Parathyroid adenoma (tissue), 2 donors: Measurements from ENCODE around the gene PRKAG1.

Experiments used
- H2AFZ ChIP-seq: fragments of 300-600 bp; sonication (generic); one replicate; pipeline ENCODE4 v1.7.0; 2017; ENCODE audit warnings: antibody characterized with exemption, mild to moderate bottlenecking
- H3K27ac ChIP-seq: fragments of 300-600 bp; sonication (generic); one replicate; pipeline ENCODE4 v1.7.0; 2017
- H3K27me3 ChIP-seq: fragments of 300-600 bp; sonication (generic); one replicate; pipeline ENCODE4 v1.7.0; 2017; ENCODE audit warnings: low read length; ENCODE audit not compliant: control insufficient read depth, insufficient read depth
- H3K36me3 ChIP-seq: fragments of 300-600 bp; sonication (generic); one replicate; pipeline ENCODE4 v1.7.0; 2017; ENCODE audit warnings: low read length; ENCODE audit not compliant: control insufficient read depth, insufficient read depth
- H3K4me1 ChIP-seq: fragments of 300-600 bp; sonication (generic); one replicate; pipeline ENCODE4 v1.7.0; 2017; ENCODE audit warnings: control low read depth
- H3K4me2 ChIP-seq: fragments of 300-600 bp; sonication (generic); one replicate; pipeline ENCODE4 v1.7.0; 2017; ENCODE audit warnings: low read length
- H3K4me3 ChIP-seq: fragments of 300-600 bp; sonication (generic); one replicate; pipeline ENCODE4 v1.7.0; 2017; ENCODE audit warnings: low read depth, low read length
- H3K79me2 ChIP-seq: fragments of 300-600 bp; sonication (generic); one replicate; pipeline ENCODE4 v1.7.0; 2017; ENCODE audit warnings: control low read depth
- H3K9ac ChIP-seq: fragments of 300-600 bp; sonication (generic); one replicate; pipeline ENCODE4 v1.7.0; 2017; ENCODE audit warnings: mild to moderate bottlenecking
- H3K9me3 ChIP-seq: fragments of 300-600 bp; sonication (generic); one replicate; pipeline ENCODE4 v1.7.0; 2017; ENCODE audit warnings: low read length; ENCODE audit not compliant: control insufficient read depth
- TF ChIP-seq, protein P1 (sequence below): fragments of 300-600 bp; sonication (generic); IDR thresholded peaks from one replicate; pipeline ENCODE4 v1.7.0; 2017; ENCODE audit warnings: antibody characterized with exemption, mild to moderate bottlenecking
- donor health status: primary hyperparathyroidism.

The PRKAG1 gene

DNA sequence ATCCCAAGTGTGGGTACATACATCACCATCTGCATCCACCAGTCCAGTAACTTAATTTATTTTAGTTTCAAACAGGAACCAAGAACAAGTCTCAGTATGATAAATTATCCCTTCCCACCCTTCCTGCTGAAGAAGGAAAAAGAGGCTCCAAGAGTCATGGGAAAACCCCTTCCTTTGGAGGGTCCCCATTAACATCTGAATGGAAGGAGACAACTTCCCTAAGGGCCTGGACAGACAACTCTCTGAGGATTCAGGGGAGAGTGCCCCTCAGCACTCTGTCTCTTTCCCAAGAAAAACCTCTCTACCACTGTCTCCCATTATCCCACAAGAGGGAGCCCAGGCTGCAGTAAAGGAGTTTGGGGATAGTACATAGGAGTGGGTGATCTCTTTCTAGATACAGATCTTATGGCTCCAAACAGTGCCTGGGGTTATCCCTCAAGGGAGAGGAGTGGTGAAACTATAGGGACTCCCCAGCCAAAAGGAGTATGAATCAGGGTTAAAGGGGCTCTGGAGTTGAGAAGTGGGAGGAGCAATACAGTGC, 53.2 kb downstream of the PRKAG1 start:
- Histone ChIP-seq H3K4me2 (no peak overlapping the region), H3K4me1 (peaks cover 4% of the 10 kb centered on the region), H3K36me3 (no peaks in the 10 kb centered on the region), H3K9me3 (no peaks in the 10 kb centered on the region), H3K4me3 (no peak overlapping the region), H3K27ac (no peak overlapping the region), H3K9ac (no peak overlapping the region), H3K79me2 (no peaks in the 10 kb centered on the region), H2AFZ (no peak overlapping the region), H3K27me3 (no peaks in the 10 kb centered on the region)
- TF ChIP-seq, protein P1, sequence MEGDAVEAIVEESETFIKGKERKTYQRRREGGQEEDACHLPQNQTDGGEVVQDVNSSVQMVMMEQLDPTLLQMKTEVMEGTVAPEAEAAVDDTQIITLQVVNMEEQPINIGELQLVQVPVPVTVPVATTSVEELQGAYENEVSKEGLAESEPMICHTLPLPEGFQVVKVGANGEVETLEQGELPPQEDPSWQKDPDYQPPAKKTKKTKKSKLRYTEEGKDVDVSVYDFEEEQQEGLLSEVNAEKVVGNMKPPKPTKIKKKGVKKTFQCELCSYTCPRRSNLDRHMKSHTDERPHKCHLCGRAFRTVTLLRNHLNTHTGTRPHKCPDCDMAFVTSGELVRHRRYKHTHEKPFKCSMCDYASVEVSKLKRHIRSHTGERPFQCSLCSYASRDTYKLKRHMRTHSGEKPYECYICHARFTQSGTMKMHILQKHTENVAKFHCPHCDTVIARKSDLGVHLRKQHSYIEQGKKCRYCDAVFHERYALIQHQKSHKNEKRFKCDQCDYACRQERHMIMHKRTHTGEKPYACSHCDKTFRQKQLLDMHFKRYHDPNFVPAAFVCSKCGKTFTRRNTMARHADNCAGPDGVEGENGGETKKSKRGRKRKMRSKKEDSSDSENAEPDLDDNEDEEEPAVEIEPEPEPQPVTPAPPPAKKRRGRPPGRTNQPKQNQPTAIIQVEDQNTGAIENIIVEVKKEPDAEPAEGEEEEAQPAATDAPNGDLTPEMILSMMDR, result peak; percentile 36

DNA sequence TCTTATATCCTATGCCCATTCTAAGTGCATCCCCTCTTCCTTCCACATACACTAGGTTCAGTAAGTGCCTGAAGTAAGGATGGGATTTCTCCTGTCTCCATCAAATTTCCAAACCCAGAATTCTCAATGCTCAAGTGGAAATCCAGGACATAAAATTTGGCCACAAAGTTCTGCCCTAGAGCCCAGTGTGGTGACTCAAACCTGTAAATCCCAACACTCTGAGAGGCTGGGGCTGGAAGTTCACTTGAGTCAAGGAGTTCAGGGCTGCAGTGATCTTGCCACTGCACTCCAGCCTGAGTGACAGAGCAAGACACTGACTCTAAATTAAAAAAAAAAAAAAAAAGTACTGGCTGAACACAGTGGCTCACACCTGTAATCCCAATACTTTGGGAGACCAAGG, 56.8 kb downstream of the PRKAG1 start:
- no peak overlapping the region for H3K4me2 ChIP-seq
- no peak overlapping the region for H3K4me3 ChIP-seq
- H3K36me3 ChIP-seq, result no peaks in the 10 kb centered on the region
- no peaks in the 10 kb centered on the region for H3K4me1 ChIP-seq
- no peaks in the 10 kb centered on the region for H3K9me3 ChIP-seq
- H3K27ac ChIP-seq, result no peak overlapping the region
- peaks cover 1% of the 10 kb centered on the region for H3K79me2 ChIP-seq
- no peaks in the 10 kb centered on the region for H3K27me3 ChIP-seq
- TF ChIP-seq, protein P1, result no peak
- no peak overlapping the region for H3K9ac ChIP-seq
- H2AFZ ChIP-seq, result no peak overlapping the region

DNA sequence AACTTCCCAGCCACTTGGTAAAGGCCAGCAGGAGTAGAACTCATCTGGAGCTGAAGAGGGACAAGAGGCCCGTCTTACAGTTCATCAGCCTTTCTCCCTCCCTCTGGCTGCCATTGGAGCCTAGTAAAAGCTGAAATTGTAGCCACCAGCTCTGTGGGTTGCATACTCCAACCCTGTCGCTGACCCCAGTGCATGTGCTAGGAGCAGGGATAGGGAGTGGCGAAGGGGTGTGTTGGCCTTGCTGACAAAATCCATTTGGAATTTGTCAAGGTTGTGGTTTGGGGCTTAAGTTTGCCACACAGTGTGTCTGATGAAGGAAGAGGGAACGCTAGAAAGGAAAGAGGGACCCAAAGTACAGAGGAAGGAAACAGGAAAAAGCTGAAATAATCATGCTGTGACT, 57.2 kb downstream of the PRKAG1 start:
- no peak overlapping the region for H2AFZ ChIP-seq
- H3K27me3 ChIP-seq, result no peaks in the 10 kb centered on the region
- TF ChIP-seq, protein P1, result no peak
- H3K4me2 ChIP-seq, result no peak overlapping the region
- no peak overlapping the region for H3K9ac ChIP-seq
- peaks cover 4% of the 10 kb centered on the region for H3K79me2 ChIP-seq
- H3K27ac ChIP-seq, result no peak overlapping the region
- H3K9me3 ChIP-seq, result no peaks in the 10 kb centered on the region
- no peaks in the 10 kb centered on the region for H3K4me1 ChIP-seq
- H3K4me3 ChIP-seq, result no peak overlapping the region
- H3K36me3 ChIP-seq, result no peaks in the 10 kb centered on the region

DNA sequence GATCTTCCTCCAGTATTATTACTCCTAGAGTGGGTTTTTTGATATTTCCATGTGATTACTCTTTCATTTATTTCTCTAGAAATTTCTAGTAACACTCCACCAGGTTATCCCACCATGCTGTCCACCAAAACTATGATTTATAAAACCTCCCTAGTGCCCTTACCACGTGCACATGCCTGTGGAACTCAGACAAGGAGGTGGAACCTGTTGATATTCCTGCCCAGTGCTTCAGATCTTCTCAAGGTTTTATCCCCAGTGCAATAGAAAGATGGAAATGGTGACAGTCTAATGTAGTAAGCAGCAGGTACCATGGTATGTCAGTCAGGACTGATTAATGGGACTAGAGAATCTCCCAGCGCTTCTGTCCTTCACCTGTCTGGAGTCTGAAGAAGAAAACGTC, 57.7 kb downstream of the PRKAG1 start:
- no peak overlapping the region for H3K4me2 ChIP-seq
- H3K79me2 ChIP-seq, result peaks cover 9% of the 10 kb centered on the region
- H2AFZ ChIP-seq, result no peak overlapping the region
- no peak overlapping the region for H3K4me3 ChIP-seq
- H3K27ac ChIP-seq, result no peak overlapping the region
- H3K9ac ChIP-seq, result no peak overlapping the region
- no peaks in the 10 kb centered on the region for H3K36me3 ChIP-seq
- no peaks in the 10 kb centered on the region for H3K27me3 ChIP-seq
- no peaks in the 10 kb centered on the region for H3K9me3 ChIP-seq
- TF ChIP-seq, protein P1, result no peak
- peaks cover 2% of the 10 kb centered on the region for H3K4me1 ChIP-seq

DNA sequence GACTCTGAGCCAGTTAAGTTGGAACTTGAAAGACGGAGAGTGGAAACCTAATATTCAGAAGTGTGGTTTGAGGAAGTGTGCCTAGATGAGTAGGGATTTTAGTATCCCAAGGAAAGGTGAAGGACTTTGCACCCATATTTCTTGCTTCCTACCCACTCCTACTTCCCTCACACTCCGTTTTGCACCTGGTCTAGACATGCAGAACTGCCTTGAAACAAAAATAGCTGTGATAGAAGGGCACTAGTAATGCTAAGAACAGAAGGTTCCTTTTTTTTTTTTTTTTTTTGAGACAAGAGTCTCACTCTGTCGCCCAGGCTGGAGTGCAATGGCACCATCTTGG, 60.6 kb downstream of the PRKAG1 start:
- TF ChIP-seq, protein P1, result no peak
- Histone ChIP-seq H3K9ac (no peak overlapping the region), H3K36me3 (no peaks in the 10 kb centered on the region), H3K4me1 (peaks cover 6% of the 10 kb centered on the region), H3K79me2 (peaks cover 20% of the 10 kb centered on the region), H3K4me3 (peak overlapping the region; percentile 99), H3K9me3 (no peaks in the 10 kb centered on the region), H2AFZ (peak overlapping the region; percentile 82), H3K27me3 (no peaks in the 10 kb centered on the region), H3K27ac (peak overlapping the region; percentile 91), H3K4me2 (peak overlapping the region; percentile 88)
